ENCODE results near the gene ITIH3. TPM values are rescaled to one million over a fixed set of nuclear protein-coding genes. Genes with fewer than 3 reads are reported as not detected.

Gene ITIH3
- total RNA-seq, 1 donor from 2014 or later = not detected

GRCh38 chr3:52841981-52842340 lies 47.4 kb downstream of the ITIH3 start:
- DNase-seq (ENCODE audit: extremely low read depth, low read depth, low spot score) = no peak

DNA sequence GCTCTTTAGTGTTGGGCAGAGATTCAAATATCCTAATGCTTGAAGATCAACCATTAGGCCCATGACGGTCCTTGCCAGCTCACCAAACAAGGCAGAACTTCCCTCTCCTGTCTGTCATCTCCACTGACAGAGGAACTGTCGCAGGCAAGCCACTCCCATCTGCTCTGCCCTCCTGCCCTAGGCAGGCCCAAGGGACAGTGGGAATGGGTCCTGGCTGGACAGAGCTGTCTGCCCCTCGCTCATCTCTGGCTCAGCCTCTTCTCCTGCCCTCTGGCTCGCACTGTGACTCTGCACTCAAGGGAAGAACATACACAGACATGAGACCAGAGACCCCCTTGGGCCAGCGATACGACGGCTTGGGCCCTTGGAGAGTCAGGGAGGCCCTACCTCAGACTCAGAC lies 47.8 kb downstream of the ITIH3 start:
- no peak for DNase-seq (ENCODE audit: extremely low read depth, low read depth, low spot score)

- DNase-seq (ENCODE audit: extremely low read depth, low read depth, low spot score) = no peak
Observed at GRCh38 chr3:52843108-52843865, 48.7 kb downstream of the ITIH3 start.

DNA sequence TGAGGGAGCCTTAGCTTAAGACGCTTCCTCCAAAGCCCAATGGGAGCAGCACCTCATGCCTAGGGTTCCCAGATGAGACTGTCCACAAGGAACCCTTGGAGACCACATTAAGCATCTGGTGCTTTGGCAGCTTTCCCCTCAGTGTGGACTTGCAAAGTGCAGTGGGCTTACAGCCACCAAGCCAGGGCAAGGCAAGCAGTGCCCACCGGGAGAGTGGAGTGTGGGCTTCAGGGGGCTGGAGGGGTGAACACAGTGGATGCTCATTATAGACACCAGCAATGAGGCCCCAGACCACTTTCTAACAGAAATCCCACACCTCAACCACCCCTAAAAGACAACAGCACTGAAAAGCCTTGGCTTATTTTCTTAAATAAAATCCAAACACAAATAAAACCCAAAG lies 49.3 kb downstream of the ITIH3 start:
- no peak for DNase-seq (ENCODE audit: extremely low read depth, low read depth, low spot score)

DNA sequence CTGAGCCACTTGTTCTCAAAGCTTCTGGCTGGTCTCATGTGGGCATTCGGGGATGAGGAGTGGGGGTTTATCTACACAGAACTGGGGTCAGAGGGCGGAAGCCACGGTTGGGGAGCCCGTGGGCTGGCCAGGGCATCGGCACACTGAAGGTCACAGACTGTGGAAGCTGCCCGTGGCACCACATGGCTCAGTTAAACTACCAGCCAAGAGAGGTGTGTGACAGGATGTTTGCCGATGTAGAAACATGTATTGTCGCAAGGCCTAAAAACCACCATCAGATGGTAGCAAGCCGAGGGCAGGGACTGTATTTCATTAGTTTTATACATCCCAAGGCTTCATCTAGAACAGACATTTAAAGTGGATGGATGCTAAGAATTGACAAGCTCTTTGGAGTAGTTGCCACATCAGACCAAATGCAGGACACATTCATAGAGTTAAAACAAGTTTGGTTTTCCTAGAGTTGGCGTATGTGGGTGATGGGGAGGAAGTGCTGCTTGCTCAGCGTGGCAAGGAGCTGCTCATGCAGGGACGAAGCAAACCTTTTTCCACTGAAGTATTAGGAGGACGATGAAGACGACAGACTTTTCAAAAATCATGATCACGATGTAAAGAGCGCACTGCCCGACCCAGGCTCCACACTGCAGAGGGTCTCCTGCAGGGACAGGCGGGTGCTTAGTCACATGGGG lies 49.8 kb downstream of the ITIH3 start:
- no peak for DNase-seq (ENCODE audit: extremely low read depth, low read depth, low spot score)

DNA sequence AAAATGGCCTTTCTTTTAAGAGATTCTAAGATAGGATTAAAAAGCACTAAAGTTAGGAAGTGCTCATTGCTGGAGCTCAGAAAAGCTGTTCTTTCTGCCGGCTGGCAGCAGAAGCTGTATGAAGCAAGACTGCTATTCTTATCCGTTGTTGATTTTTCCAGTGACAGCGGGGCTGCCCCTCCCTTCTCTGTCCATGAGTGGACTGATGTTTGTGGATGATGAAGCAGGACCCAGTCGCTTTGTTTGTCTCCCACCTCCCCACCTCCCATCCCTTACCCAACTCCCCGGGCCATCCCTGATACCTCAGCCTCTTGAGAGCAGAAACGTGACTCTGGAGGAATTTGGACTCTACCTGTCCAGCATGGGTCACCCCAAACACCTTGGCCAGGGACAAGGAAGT lies 50.6 kb downstream of the ITIH3 start:
- no peak for DNase-seq (ENCODE audit: extremely low read depth, low read depth, low spot score)

DNA sequence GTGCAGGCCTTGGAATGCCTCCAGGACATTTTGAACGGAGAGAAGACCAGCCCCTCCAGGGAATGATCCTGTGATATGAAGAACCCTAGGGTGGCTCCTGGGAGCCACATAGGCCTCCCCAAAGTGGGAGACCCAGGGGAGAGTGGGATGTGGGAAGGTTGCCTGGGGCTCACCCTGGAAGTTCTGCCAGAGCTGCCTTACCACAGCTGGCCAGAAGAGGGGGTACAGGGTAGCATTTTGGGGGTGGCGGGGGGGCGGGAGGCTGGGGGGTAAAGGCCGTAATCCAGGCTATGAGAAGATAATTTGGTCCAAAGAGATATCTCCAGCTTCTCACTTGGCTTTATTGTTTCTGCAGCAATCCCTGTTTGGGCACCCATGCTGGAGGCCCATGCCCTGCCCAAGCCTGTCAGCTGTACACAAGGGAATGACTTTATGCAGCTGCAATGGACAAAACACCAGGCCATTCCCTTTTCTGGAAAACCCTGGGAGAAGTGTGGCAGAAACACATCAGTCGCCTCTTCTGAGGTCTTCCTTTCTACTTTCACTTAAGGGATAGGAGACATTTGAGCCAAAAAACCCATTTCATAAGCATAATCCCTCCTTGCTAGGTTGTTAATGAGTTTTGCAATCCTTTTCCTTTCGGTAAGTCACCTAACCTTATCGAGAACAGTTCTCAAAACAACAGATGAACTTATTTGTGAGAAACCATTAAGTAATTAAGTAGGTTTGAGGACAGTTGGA lies 51.3 kb downstream of the ITIH3 start:
- DNase-seq (ENCODE audit: extremely low read depth, low read depth, low spot score) = no peak

GRCh38 chr3:52846432-52846965 lies 51.9 kb downstream of the ITIH3 start:
- DNase-seq (ENCODE audit: extremely low read depth, low read depth, low spot score) = no peak

DNA sequence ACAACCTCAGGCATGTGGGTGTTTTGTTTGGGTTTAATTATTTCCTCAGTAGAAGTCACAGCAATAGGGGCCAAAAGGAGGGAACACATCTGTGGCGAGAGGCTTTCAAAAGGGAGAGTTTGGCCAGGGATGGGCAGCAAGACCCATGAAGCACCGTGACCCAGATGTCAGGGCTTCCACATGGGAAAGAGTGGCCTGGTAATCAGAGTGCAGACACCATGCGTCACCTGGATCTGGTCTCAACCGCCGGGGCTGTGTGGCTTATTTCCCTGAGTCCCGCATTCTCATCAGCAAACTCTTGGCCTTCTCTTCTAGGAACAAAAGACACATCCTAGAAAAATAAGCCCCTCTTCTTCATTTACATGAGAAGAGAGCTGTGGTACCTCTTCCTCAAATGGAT lies 52.6 kb downstream of the ITIH3 start:
- no peak for DNase-seq (ENCODE audit: extremely low read depth, low read depth, low spot score)

GRCh38 chr3:52847726-52848125 lies 53.1 kb downstream of the ITIH3 start:
- no peak for DNase-seq (ENCODE audit: extremely low read depth, low read depth, low spot score)

DNA sequence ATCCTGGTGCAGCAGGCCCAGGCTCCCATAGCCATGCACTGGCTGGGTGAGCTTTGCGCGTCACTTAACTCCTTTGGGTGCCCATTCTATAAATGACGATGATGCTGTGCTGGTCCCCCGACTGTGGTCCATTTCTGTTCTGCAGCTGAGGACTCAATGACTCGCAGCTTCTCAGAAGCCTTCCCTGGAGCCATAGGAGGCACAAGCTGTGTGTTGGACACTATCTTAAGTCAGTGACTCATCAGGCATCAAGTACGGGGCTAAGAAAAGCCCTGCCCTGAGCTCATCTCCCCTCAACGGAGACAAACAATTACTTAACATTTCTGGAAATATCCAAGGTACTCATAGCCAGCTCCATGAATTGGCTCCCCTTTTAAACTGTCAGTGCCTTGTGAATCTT lies 54.0 kb downstream of the ITIH3 start:
- DNase-seq (ENCODE audit: extremely low read depth, low read depth, low spot score) = no peak

DNA sequence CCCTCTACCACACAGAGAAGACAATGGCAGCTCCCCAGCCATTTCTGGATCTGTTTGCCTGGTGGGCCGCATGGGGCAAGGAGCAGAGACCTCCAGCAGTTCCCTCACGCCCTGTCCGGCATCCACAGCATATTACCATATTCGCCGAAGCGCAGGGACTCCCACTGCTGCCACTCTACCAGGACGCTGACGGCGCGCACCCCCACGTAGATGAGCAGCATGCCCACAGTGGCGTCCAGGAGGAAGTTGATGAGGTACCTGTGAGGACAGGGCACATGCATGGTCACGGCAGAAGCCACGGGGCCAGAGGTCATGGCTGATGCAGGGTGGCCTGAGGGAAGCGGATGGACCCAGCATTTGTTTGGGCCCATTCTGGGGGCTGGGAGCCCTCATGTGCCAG lies 55.1 kb downstream of the ITIH3 start:
- no peak for DNase-seq (ENCODE audit: extremely low read depth, low read depth, low spot score)

GRCh38 chr3:52851348-52851747 lies 56.8 kb downstream of the ITIH3 start:
- DNase-seq (ENCODE audit: extremely low read depth, low read depth, low spot score) = no peak

DNA sequence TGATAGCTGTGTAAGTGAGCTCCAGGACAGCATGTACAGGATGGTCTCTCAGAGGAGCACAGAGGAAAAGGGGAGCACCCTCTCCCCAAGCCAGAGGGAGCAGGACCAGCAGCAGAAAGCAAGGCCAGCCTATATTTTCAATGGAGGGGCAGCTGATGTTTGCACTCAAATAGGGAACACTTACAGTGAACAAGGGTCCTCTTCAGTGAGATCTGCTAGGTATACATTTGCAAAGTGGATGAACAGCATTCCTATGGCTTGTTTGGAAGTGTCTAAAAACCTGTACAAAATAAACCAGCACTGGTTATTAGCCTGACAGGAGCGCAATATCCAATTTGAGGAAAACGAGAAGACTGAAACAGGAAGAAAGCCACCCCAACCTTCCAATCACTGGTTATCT lies 57.8 kb downstream of the ITIH3 start:
- no peak for DNase-seq (ENCODE audit: extremely low read depth, low read depth, low spot score)

DNA sequence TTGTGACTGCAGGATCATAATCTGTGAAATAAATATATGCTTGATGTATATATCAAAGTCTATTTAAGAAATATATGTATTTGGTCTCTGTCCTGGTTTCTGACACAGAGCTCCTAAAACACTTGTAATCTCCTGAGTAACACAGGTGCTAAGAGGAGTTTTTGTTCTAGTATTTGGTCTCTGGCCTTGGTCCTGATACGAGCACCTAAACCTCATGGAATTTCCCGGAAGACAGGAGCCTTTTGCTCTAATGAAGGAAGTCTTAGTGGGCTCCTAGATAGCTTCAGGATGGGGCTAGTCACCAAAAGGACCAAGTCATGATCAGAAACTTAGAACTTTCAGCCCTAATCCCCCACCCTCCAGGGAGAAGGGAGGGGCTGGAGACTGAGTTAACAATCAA lies 59.4 kb downstream of the ITIH3 start:
- no peak for DNase-seq (ENCODE audit: extremely low read depth, low read depth, low spot score)

DNA sequence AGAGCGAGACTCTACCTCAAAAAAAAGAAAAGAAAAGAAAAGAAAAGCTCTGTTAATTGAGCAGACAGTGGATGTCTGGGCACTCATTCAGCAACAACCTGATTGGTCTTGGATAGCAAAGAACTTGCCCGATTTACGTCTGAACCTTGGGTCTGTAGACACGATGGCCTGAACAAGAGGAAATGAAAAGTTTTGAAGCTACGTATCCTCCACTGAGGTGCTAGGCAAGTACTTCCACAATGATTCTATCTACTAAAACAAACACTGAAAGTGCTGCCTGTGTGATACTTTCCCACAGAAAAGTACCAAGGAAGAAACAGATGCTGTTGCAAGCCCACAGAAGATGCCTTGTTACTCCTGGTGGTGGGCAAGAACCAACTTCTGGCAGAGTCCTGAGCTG lies 62.1 kb downstream of the ITIH3 start:
- DNase-seq (ENCODE audit: extremely low read depth, low read depth, low spot score) = no peak

DNA sequence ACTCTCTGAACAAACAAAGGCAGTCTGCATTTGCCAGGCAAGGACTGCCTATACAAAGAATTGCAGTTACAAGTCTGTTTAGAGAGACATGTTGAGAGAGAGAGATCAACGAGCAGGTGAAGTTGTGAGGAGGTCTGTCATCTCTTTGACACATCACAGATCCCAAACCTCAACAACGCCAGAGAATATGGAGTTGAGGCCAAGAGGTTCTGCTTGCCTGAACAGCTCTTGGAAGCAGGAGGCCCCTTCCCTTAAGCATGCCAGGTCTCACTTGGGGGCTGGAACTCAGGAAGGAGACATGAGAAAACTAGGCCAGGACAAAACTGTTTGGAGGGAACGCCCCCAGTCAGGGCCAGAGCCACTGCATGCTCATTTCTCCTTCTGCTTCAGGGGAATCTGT lies 62.5 kb downstream of the ITIH3 start:
- no peak for DNase-seq (ENCODE audit: extremely low read depth, low read depth, low spot score)

DNA sequence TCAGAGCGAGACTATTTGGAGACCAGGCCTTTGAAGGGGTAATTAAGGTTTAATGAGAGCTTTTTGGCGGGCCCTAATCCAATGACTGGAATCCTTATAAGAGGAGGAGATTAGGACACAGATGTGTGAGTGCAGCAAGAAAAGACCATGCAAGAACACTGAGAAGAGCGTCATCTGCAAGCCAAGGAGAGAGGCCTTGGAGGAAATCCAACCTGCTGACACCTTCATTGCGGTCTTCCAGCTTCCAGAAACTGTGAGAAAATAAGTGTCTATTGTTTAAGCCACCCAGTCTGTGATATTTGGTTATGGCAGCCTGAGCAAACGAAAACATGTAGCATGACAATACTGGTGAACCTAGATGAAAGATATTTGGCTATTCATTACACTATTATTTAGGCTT lies 63.3 kb downstream of the ITIH3 start:
- DNase-seq (ENCODE audit: extremely low read depth, low read depth, low spot score) = no peak

Data from glomerular endothelial cell (primary cell).